HEK293 (cell line): ENCODE measurements around the gene PCSK9.
"Not testable (repeated sequence)": the region's sequence is repeated elsewhere in the genome, so short reads cannot be mapped to it uniquely, and the experiment has no call there.

ENCODE experiments used
- CTCF ChIA-PET: fragments of 350-600 bp; formaldehyde crosslinking; extraction: SDS; loops from one replicate; lab custom pipeline; 2021; ENCODE audit warnings: antibody characterized with exemption; lab: Yijun Ruan, JAX
- POLR2A ChIA-PET: fragments of 300-600 bp; formaldehyde crosslinking; extraction: SDS; loops from one replicate; lab custom pipeline; 2020; ENCODE audit warnings: antibody characterized with exemption, inconsistent platforms; lab: Yijun Ruan, JAX
- H3K27ac ChIP-seq: fragments of 200-500 bp; sonication (Bioruptor generic); 2 replicates; pipeline ENCODE4 v1.5.1; 2014; ENCODE audit warnings: low read depth, low read length, control low read depth, inconsistent platforms; ENCODE audit errors: extremely low read depth
- H3K36me3 ChIP-seq, 2 experiments: fragments of 200-500 bp in 1 of 2; sonication (Bioruptor generic) in 1 of 2; 1 replicate in 1 of 2; 2 replicates in 1 of 2; pipeline ENCODE4 v1.5.1; 2014 to 2017; ENCODE audit warnings: inconsistent platforms in 2 of 2, low read length in 2 of 2; ENCODE audit not compliant: control insufficient read depth in 2 of 2, insufficient read depth in 1 of 2
- H3K4me1 ChIP-seq: fragments of 200-500 bp; sonication (Bioruptor generic); 2 replicates; pipeline ENCODE4 v1.5.1; 2014; ENCODE audit warnings: mild to moderate bottlenecking, low read length, inconsistent platforms; ENCODE audit not compliant: control insufficient read depth, insufficient read depth
- H3K4me3 ChIP-seq: 2 replicates; pipeline ENCODE4 v1.5.1; 2011; ENCODE audit warnings: low read depth, mild to moderate bottlenecking, control low read depth, low read length, moderate library complexity
- H3K9me3 ChIP-seq: fragments of 200-500 bp; sonication (Bioruptor generic); 2 replicates; pipeline ENCODE4 v1.5.1; 2014; ENCODE audit warnings: low read depth, low read length, inconsistent platforms; ENCODE audit not compliant: control insufficient read depth, insufficient read depth
- ELK4 ChIP-seq: IDR thresholded peaks from 2 replicates; pipeline ENCODE4 v1.6.1; 2011; ENCODE audit warnings: mild to moderate bottlenecking, low read depth, low read length, borderline replicate concordance
- MYNN ChIP-seq: fragments of 450-650 bp; formaldehyde crosslinking; IDR thresholded peaks from 2 replicates; pipeline ENCODE4 v1.5.1; 2016; ENCODE audit warnings: missing biosample characterization, missing genetic modification characterization, borderline replicate concordance
- ZEB2 ChIP-seq: fragments of 450-650 bp; formaldehyde crosslinking; IDR thresholded peaks from 2 replicates; pipeline ENCODE4 v1.5.1; 2016; ENCODE audit warnings: missing biosample characterization, missing genetic modification characterization
- ZNF26 ChIP-seq: fragments of 450-650 bp; formaldehyde crosslinking; IDR thresholded peaks from 2 replicates; pipeline ENCODE4 v1.5.1; 2016; ENCODE audit warnings: missing biosample characterization, missing genetic modification characterization
- ZNF324 ChIP-seq: fragments of 450-650 bp; formaldehyde crosslinking; IDR thresholded peaks from 2 replicates; pipeline ENCODE4 v1.5.1; 2016; ENCODE audit warnings: missing biosample characterization, missing genetic modification characterization
- ZNF423 ChIP-seq: fragments of 450-650 bp; formaldehyde crosslinking; IDR thresholded peaks from 2 replicates; pipeline ENCODE4 v1.5.1; 2016; ENCODE audit warnings: missing biosample characterization, missing genetic modification characterization
- ZNF433 ChIP-seq: fragments of 450-650 bp; formaldehyde crosslinking; IDR thresholded peaks from 2 replicates; pipeline ENCODE4 v1.5.1; 2016; ENCODE audit warnings: missing biosample characterization, missing genetic modification characterization, low read depth
- ZNF658 ChIP-seq: fragments of 450-650 bp; formaldehyde crosslinking; IDR thresholded peaks from 2 replicates; pipeline ENCODE4; 2016; ENCODE audit warnings: missing biosample characterization, missing genetic modification characterization
- ZNF707 ChIP-seq: fragments of 450-650 bp; formaldehyde crosslinking; IDR thresholded peaks from 2 replicates; pipeline ENCODE4 v1.5.1; 2016; ENCODE audit warnings: missing biosample characterization, missing genetic modification characterization
- ZNF791 ChIP-seq: fragments of 450-650 bp; formaldehyde crosslinking; IDR thresholded peaks from 2 replicates; pipeline ENCODE4 v1.5.1; 2016; ENCODE audit warnings: missing biosample characterization, missing genetic modification characterization
- ZNF830 ChIP-seq: fragments of 450-650 bp; IDR thresholded peaks from 2 replicates; pipeline ENCODE4 v1.5.0; 2018; ENCODE audit warnings: missing biosample characterization, missing genetic modification characterization, low read depth, mild to moderate bottlenecking, moderate library complexity

PCSK9 gene

DNA sequence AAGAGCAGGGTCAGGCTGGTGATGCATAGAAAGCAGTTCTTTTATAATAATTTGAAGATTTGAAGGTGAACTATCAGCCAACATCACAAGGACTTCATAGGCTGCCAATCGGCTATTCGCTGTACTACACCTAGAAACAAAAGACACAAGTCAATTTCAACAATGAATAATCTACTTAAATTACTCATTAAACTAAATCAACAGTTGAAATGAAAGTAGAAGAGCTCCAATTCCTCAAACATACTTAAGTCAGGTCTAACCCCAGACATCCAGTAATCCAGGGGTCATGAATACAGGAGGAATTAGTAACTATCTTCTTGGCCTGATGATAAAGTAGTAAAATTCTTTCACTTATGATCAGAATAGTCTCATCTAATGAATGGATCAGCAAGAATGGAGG lies 64.5 kb downstream of the PCSK9 start (continued):
- no peak for TF ChIP-seq ZNF26
- no peak for TF ChIP-seq ZNF658 (tag by site-specific recombination)
- TF ChIP-seq MYNN, result no peak
- TF ChIP-seq ZEB2 (tag by site-specific recombination), result no peak
- TF ChIP-seq ZNF324 (tag by site-specific recombination), result no peak
- no peak for TF ChIP-seq ZNF830

DNA sequence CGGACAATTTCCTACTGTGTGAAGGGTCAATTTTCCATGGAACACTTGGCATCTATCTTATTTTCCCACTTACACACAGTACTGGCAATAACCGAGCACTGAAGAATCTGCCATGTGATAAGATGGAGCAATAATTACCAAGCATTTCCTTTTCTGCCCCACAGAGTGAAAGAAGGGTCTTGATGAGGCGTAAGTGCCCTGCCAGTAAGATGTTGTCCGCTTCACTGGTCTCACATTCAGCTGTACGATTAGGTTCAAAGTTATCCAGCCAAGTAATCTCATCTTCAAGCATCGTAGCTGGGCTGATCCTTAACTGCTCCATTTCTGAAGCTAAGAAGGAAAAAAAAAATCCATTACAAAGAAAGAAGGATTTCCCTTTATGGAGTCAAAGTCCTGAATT lies 67.8 kb downstream of the PCSK9 start:
- ChIA-PET POLR2A (no interaction called here), CTCF (interaction anchor here (0.7 kb wide), 1 partner anchor 9 kb away, joined by 3 read pairs; no protein-coding TSS in a partner anchor)
- Histone ChIP-seq H3K4me3 (no peak overlapping the region), H3K27ac (no peak overlapping the region), H3K4me1 (no peaks in the 10 kb centered on the region), H3K9me3 (no peaks in the 10 kb centered on the region)
- TF ChIP-seq ELK4 (no peak), ZNF791 (tag by site-specific recombination) (no peak), ZNF658 (tag by site-specific recombination) (no peak), ZNF707 (tag by site-specific recombination) (no peak), ZNF433 (tag by site-specific recombination) (no peak), ZNF423 (tag by site-specific recombination) (no peak)
- TF ChIP-seq, all 188 proteins: peak for 0
- H3K36me3 ChIP-seq, result peaks cover 25 to 81% of the 10 kb centered on the region in 2 experiments

GRCh38 chr1:55109005-55109404 lies 69.7 kb downstream of the PCSK9 start:
- H3K9me3 ChIP-seq, H3K4me1 ChIP-seq, H3K4me3 ChIP-seq, H3K27ac ChIP-seq, CTCF ChIA-PET, POLR2A ChIA-PET: not testable (repeated sequence)
- H3K36me3 ChIP-seq, result peaks cover 26 to 78% of the 10 kb centered on the region in 2 experiments
